HCT116 (cell line): ENCODE measurements around the gene UNC45A.

Source experiments
- CEBPB ChIP-seq: IDR thresholded peaks from 2 replicates; pipeline ENCODE4 v1.6.1; 2012; ENCODE audit warnings: low read depth
- CTCF ChIP-seq, 3 experiments: fragments of 200-600 bp in 1 of 3; sonication (generic) in 1 of 3; IDR thresholded peaks in 2 of 3; conservative IDR thresholded peaks in 1 of 3; 2 replicates each; pipeline ENCODE4 v1.5.1; 2012 to 2017; ENCODE audit warnings: low read depth in 2 of 3, low read length in 2 of 3, antibody characterized with exemption in 1 of 3, borderline replicate concordance in 1 of 3, control low read depth in 1 of 3, mild to moderate bottlenecking in 1 of 3, mixed read lengths in 1 of 3, mixed run types in 1 of 3, moderate library complexity in 1 of 3; ENCODE audit not compliant: insufficient read depth in 1 of 3
- ELF1 ChIP-seq: IDR thresholded peaks from 2 replicates; pipeline ENCODE4 v1.6.1; 2012; ENCODE audit warnings: low read depth, borderline replicate concordance
- EZH2 ChIP-seq: fragments of 200-600 bp; sonication (generic); IDR thresholded peaks from 2 replicates; pipeline ENCODE4 v1.6.1; 2017; ENCODE audit warnings: antibody characterized with exemption, mixed run types
- POLR2AphosphoS5 ChIP-seq: IDR thresholded peaks from 2 replicates; pipeline ENCODE4 v1.6.1; 2011; ENCODE audit warnings: mild to moderate bottlenecking, low read depth, low read length, moderate library complexity
- ZNF274 ChIP-seq: fragments of 200-500 bp; sonication (Bioruptor generic); IDR thresholded peaks from 2 replicates; pipeline ENCODE4 v1.6.1; 2014; ENCODE audit warnings: mild to moderate bottlenecking, low read depth, low read length, inconsistent platforms

- TF ChIP-seq ELF1 (no peak), POLR2AphosphoS5 (no peak), CTCF (IDR thresholded peaks at IDR 0.05 in 2 of 3, conservative IDR thresholded peaks at IDR 0.05 in 1 of 3; ENCODE audit: borderline replicate concordance in 1 of 3, insufficient read depth in 1 of 3, low read depth in 2 of 3, low read length in 2 of 3) (no peak), ZNF274 (no peak), CEBPB (no peak), EZH2 (no peak)
These were observed 15.0 kb downstream of the UNC45A start for GRCh38 chr15:90949979-90950675.
